SK-N-SH treated with all-trans-retinoic acid at 6 μM for 48 hours (cell line): Measurements from ENCODE around the gene KIAA1217.

Experiments used
- ARNTL ChIP-seq: fragments of 450-650 bp; formaldehyde crosslinking; IDR thresholded peaks from 2 replicates; pipeline ENCODE4 v1.5.0; 2020; ENCODE audit warnings: low read depth, mild to moderate bottlenecking, moderate library complexity, borderline replicate concordance
- CREB5 ChIP-seq: fragments of 250-450 bp; sonication (Bioruptor Pico); IDR thresholded peaks from 2 replicates; pipeline ENCODE4 v1.5.1; 2020; ENCODE audit warnings: low read depth, mild to moderate bottlenecking, moderate library complexity
- ESRRG ChIP-seq: fragments of 250-450 bp; sonication (Bioruptor Pico); IDR thresholded peaks from 2 replicates; pipeline ENCODE4 v1.6.1; 2021; ENCODE audit warnings: mild to moderate bottlenecking
- ISL1 ChIP-seq: fragments of 250-450 bp; sonication (Bioruptor Pico); IDR thresholded peaks from 2 replicates; pipeline ENCODE4 v2.1.2; 2022; ENCODE audit warnings: mild to moderate bottlenecking, moderate library complexity
- TSHZ2 ChIP-seq: fragments of 250-450 bp; sonication (Bioruptor Pico); IDR thresholded peaks from 2 replicates; pipeline ENCODE4 v1.5.0; 2020; ENCODE audit warnings: mild to moderate bottlenecking, moderate library complexity
- ZC3H10 ChIP-seq: fragments of 250-450 bp; sonication (Bioruptor Pico); IDR thresholded peaks from 2 replicates; pipeline ENCODE4 v1.5.1; 2021; ENCODE audit warnings: mild to moderate bottlenecking, moderate library complexity
- ZFP3 ChIP-seq: fragments of 250-450 bp; sonication (Bioruptor Pico); IDR thresholded peaks from 2 replicates; pipeline ENCODE4 v1.5.0; 2020; ENCODE audit warnings: mild to moderate bottlenecking, moderate library complexity
- ZFP30 ChIP-seq: fragments of 450-650 bp; formaldehyde crosslinking; IDR thresholded peaks from 2 replicates; pipeline ENCODE4 v1.5.0; 2022; ENCODE audit warnings: mild to moderate bottlenecking, moderate library complexity
- ZNF70 ChIP-seq: fragments of 450-650 bp; formaldehyde crosslinking; IDR thresholded peaks from 2 replicates; pipeline ENCODE4 v1.5.0; 2020; ENCODE audit warnings: mild to moderate bottlenecking, moderate library complexity

- no peak for TF ChIP-seq ARNTL (CRISPR knock-in tag)
- no peak for TF ChIP-seq CREB5 (CRISPR knock-in tag)
- TF ChIP-seq ZNF70 (CRISPR knock-in tag), result no peak
- no peak for TF ChIP-seq ISL1 (CRISPR knock-in tag)
- TF ChIP-seq ESRRG (CRISPR knock-in tag), result no peak
- TF ChIP-seq ZFP3, result no peak
- TF ChIP-seq TSHZ2, result no peak
- no peak for TF ChIP-seq ZC3H10
- no peak for TF ChIP-seq ZFP30 (CRISPR knock-in tag)
Observed at GRCh38 chr10:24440817-24441797, 232.2 kb downstream of the KIAA1217 start.
